Stimulated activated CD8-positive, alpha-beta memory T cell treated with anti-CD3 and anti-CD28 coated beads, Interleukin-12 subunit alpha, Interleukin-12 subunit beta, amount 100 ng/mL, for 24 hours (primary cell): ENCODE data around the gene ZNF618.
"Not testable (repeated sequence)": the region's sequence is repeated elsewhere in the genome, so short reads cannot be mapped to it uniquely, and the experiment has no call there.

Source experiments
- DNase-seq: peaks from one replicate; pipeline ENCODE4 v3.0.0-alpha.2; 2020; ENCODE audit errors: extremely low read depth

ZNF618 gene

DNA sequence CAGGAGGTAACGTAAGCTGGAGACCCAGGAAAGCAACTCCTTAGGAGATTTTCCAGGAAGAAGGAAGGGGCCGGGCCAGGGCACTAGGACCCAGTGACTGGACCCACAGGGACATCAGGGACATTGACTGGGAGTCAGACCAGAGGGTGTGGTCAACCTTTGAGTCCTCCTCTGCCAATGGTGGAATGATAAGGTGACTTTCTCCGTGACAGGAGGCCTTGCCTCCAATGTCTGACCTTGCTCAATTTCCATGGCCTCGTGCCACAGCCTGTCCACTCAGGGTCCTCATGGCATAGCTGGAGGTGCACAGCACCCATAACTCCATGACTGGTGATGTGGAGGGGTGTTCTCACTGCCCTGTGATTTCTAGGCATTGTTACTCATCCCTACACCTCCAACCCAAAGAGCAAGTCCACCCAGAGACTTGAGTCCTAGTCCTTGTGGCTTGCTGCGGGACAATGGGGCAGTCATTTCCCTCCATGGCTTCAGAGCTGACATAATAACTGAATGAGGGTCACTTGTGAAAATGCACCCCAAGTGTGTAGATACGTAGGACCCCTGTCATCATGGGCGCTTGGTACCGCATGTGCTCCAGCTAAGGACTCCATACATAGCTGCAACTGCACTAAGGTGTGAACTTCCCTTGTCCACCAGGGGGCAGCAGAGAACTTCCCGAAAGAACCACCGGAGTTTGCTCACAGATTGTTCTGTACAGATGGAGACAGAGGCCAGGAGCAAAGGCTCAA lies 206.1 kb downstream of the ZNF618 start:
- peak; percentile 45 for DNase-seq

DNA sequence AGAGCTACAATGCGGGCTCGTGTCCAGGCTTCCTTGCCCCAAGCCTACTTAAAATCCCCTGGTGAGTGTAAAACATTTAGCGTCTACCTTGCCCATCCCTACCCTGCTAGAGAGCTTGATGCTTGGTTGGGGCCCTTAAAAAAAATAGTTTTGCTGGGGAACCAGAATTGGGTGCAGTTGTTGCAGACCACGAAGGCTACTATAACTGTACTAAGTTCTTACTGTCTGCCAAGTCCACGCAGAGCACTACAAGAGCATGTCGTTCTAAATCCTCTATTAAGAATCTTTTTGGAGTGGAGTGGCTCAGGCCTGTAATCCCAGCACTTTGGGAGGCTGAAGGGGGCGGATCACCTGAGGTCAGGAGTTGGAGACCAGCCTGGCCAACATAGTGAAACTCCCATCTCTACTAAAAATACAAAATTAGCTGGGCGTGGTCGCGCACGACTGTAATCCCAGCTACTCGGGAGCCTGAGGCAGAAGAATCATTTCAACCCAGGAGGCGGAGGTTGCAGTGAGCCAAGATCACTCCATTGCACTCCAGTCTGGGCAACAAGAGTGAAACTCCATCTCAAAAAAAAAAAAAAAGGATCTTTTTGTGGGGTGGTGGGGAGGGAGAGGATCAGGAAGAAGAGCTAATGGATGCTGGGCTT lies 206.8 kb downstream of the ZNF618 start:
- DNase-seq, result not testable (repeated sequence)

DNA sequence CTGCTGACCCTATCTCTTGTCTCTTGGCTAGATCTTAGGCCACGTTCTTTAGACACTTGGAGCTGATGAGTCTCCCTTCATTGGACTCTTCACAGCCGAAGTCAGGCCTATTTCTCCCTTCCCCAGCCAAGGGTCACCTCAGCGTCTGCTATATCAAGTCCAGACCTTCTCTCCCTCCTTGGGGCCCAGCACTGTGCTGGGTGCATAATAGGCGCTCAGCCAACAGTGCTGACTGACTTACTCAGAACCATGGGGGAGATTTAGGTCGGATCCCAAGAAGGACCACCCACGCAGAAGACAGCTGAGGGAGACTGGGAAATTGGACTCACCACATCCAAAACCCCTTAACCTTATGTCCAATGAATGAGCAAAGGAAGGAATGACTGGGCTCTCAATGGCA lies 207.6 kb downstream of the ZNF618 start:
- DNase-seq, result no peak

DNA sequence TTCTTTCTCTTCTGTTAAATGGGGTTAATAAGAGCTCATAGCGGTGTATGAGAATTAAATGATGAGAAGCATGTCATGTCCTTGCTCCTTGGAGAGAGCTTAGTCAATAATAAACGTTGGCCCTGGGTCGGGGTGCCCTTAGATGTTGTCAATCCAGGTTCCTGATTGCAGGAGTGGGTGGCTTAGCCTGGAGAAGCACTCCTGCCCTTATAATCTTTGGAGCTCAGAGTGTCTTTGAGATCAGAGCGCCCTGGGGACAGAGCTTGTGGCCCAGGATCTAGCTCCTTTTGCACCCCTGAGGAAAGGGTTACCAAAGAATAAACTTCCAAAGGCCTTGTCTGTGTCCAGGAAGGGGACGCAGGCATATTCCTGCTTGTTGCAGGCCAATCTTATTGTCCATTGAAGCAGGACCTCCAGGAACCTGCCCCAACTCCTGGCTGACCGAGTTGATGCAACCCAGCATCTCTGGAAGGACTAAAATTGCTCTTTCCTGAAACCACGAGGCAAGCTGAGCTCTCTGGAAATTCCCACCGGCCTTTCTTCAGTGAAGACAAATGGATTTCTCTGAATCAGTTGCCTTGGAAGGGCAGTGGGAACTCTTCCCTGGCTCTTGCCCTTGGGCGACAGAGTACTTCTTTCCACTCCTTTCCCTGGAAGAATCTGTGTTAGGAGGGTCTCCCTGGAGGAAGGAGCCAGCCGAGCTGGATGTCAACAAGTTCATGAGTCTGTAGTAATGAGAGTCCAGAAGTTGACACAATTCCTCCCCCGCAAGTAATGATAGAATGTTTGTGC lies 208.4 kb downstream of the ZNF618 start:
- no peak for DNase-seq

DNA sequence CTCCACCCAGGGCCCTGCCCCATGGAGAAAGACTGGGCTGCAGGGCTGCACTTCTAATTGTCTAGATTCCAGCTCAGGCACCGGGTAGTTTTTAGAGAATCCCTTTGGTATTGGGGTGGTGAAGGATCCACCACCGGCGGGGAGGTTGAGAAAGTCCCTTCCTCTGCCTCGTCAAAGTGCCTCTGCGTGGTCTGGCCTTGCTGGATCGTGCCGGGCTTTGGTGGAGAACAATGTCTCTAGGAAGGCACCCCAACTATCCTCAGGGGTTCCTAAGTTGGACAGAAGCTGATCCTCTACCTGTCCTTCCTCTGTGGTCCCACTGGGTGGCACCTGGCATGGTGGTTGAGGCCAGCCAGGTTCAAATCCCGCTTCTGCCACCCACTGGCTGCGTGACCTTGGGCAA lies 209.3 kb downstream of the ZNF618 start:
- DNase-seq, result no peak

DNA sequence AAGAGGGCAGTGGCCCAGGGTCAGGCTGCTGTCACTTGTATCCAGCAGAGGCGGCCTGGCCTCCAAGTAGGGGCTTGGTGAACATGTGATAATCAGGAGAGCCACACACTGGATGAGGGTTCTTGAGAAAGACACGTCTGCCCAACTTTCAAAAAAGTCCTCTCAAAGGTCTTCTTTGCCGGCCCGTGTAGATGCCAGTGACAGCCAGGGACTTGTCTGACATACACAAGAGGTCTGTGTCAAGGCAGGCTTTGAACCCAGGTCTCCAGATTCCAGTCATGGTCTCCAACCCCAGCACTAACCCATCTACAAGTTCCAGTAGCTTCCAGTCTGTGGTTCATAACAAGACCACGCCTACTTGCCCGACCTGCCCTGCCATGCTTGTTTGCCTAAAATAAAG lies 209.9 kb downstream of the ZNF618 start:
- DNase-seq, result no peak

DNA sequence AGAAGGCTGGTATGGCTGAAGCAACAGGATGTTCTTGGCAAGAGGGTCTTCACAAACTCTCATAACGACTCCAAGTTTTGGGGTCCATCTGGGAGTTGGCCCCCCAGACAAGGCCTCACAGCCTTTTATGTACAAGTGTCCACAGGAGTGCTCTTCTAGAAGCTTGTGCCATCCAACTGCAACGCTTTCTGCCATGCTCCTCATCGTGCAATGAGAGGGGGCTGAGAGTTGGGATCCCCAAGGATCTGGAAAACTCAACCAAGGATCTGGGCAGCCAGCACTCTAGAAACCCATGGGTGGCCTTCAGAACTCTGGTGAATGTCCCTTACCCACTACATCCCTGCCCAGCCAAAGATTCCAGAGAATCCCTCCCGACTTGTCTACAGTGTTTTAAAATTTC lies 210.5 kb downstream of the ZNF618 start:
- DNase-seq, result no peak

DNA sequence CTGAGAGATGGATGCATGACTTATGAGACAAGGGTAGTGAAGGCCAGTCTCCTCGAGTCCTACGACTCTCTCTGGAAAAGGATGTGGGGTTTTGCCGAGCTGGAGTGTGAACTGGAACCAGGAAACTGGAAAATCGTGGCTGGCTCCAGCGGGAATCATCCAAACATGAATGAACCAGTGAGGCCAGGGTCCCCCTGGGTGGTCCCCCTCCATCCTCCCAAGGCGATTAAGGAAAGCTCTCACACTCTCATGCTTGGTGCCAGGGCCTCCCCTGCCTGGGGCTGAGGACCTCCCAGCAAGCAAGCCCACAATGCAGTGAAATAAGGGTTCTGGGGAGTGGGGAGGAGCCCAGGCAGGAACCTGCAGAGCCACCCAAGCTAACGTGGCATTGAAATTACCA lies 211.6 kb downstream of the ZNF618 start:
- DNase-seq, result no peak

DNA sequence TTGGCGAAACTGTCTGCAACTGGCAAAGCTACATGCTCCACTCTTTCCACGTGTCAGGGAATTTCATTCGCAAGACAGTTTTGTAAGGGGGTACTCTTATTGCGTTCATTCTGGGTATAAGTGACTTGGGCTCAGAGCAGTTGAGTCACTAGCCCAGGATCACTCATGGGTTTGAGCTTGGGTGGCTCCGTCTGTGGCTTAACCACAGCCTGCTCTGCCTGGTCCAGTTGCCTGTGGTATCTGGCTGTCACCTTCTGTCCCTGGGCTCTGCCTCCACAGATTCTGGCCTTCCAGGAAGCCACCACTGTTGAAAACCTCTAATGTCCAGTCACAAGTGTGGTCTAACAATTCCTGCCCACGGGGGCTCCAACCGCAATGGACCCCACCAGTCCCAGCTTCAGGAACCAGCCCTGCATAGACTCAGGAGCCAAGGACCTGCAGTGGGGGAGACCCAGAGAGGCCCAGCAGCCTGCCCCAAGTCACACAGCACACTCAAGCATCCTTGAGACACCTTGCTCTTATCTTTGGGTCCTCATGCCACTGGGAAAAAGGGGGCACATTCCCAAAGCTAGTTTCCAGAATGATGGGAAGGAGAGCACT lies 212.6 kb downstream of the ZNF618 start:
- DNase-seq, result no peak

DNA sequence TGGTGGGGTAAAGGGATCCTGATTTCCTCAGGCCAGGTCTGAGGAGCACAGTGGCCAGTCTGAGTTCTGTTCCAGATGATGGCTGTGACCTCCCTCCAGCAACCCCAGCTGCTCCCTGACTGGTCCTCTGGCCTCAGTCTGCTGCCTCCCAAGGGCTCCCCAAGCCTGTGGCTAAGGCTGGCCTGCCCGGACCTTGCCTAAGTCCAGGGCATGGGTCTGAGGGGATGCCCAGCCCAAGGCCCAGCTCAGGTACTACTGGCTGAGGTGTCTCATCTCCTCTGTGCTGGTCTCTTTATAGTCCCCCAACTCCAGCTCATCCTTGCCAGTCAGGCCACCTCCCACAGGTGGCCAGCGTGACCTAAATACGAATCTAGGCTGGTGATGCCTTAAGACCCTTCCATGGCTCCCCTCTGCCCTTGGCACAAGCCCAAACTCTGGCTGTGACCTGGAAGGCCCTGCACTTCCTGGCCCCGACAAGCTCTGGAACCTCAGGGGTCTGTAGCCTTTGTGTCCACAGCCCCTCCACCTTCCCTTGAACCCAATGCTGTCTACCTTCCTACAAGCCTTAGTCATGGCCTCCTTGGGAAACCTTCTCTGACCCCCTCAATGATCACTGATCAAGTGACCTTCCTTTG lies 213.2 kb downstream of the ZNF618 start:
- DNase-seq, result no peak

DNA sequence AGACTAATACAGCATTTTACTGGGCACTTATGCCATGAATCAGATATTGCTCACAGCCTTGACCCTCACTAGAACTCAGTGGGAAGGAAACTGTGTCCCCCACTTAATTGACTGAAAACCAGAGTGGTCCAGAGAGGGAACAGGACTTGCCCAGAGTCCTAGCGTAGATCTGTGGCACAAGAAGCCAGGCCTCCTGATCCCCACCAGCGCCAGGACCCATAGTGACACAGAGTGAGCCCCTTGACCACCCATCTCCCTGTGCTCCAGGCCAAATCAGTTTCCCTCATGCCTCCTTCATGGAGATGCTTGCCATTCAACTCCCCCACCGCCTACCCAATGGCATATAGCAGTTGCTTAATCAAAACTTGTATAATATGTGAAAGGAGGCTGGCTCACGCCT lies 214.7 kb downstream of the ZNF618 start:
- no peak for DNase-seq

DNA sequence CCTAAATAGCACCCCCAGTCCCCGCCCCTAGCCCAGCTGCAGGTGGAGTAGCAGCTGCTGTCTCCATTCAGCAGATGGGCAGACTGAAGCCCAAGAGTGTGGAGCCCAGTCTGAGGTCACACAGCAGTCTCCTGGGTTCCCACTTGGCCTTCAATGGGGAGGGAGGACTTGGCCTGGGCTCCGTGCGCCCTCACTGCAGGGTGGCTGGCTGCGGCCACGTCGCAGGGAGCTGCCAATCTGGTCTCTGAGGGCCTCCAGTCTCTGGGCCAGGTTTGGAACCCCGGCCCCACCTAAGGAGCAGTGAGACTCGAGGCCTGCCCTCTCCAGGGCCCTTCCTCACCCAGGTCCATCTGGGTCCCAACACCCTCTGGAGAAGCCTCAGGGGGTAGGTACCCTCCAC lies 215.6 kb downstream of the ZNF618 start:
- DNase-seq, result no peak

DNA sequence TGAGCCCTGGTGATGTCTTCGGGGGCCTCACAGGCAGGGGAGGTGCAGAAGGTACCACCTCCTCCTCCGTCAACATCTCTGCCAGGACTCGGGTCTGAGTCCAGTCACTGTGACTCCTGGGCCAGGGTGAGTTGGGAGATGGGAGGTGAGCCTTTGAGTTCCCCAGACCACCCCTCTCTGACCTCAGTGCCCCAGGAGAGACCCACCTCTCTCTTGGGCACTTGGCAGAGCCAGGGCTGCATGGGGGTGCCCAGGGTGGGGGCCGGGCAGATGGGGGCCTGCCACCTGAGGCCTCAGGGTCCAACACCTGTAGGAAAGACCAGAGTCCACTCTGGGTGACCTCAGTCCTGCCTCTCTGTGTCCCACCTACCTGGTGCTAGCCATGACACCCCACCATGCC lies 216.2 kb downstream of the ZNF618 start:
- DNase-seq, result no peak

DNA sequence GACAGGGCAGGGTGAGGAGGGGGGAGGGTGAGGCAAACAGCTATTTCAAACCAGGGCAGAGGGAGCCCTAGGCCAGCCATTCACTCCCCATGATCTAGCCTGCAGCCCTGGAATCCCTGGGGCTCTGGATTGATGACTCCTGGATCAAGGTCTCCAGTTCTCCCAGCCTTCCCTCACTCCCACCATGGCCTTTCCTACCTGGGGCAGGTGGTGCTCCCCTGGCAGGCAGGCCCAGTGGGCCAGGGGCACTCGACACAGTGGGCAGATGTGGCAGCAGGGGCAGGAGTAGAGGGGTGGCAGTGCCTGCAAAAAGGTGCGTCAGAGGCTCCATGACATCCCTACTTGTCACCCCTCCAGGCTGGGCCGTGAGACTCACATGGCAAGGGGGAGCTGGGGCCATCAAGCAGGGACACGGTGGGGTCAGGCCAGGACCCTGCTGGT lies 216.9 kb downstream of the ZNF618 start:
- no peak for DNase-seq

DNA sequence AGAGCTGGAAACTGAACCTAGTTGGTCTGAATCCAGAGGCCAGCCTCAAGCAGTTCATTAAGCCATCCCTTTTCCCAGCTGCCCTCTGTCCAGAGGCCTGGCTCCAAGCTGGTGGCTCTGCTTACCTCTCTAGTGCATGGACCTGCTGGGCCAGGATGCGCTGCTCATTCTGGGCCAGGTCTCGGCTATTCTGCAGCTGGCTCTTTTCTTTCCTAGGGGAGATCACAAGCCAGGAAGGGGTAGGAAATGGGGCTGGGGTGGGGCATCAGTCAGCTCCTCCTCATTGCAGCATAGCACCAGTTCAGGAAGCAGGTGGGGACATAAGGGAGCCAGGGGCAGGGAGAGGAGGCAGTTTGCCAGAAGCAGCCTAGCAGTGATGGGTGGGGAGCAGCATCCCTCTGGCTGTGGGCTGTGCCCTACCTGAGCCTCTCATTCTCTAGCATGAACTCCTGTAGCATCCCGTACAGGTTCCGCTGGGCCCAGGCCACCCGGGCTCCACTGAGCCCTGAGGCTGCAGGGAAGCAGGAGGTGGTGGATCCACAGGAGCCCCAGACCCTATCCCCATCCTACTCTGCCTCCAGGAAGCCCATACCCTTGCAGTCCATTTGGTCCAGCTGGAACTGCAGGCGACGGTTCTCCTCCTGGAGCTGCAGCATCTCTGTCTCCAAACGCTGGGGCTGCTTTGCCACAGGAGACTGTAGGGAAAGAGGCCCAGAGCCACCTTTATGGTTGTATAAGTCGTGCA lies 217.8 kb downstream of the ZNF618 start:
- DNase-seq, result no peak

DNA sequence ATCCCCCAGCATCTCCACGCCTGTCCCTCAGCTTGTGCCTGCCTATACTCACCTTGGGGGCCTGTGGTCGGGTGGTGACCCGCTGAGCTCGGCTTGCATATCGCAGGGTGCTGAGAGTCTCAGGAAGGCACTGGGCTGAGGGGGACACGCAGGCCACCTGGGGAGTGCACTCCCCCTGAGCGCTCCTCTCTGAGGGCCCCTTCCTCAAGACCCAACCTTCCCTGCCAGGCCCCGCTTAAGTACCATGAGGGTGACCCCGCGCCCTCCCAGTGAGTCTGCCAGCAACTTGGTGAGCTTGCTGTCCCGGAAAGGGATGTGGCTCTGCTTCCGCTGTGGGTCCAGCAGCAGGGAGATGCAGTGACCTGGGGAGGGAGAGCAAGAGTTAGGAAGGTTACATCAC lies 218.9 kb downstream of the ZNF618 start:
- DNase-seq, result no peak

DNA sequence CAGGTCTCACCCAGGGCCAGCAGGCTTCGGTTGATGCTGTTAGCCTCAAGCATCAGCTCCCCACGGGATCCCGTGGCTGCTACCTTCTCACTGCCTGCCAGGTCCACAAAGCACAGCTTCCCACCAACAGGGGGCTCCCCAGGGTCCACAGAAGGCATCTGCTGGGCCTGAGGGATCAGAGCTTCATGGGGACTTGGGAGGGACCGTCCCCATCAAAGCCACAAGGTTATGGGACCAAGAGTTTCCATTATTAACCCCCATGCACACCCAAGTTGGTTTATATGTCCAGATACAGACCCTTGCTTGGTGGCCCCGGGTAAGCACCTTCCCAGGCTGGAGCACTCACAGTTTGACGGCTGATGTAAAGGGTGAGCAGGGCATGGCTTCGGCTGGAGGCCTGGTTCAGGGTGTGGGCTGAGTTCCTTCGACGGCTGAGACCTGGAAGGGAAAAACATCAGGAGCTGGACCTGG lies 220.0 kb downstream of the ZNF618 start:
- DNase-seq, result no peak

DNA sequence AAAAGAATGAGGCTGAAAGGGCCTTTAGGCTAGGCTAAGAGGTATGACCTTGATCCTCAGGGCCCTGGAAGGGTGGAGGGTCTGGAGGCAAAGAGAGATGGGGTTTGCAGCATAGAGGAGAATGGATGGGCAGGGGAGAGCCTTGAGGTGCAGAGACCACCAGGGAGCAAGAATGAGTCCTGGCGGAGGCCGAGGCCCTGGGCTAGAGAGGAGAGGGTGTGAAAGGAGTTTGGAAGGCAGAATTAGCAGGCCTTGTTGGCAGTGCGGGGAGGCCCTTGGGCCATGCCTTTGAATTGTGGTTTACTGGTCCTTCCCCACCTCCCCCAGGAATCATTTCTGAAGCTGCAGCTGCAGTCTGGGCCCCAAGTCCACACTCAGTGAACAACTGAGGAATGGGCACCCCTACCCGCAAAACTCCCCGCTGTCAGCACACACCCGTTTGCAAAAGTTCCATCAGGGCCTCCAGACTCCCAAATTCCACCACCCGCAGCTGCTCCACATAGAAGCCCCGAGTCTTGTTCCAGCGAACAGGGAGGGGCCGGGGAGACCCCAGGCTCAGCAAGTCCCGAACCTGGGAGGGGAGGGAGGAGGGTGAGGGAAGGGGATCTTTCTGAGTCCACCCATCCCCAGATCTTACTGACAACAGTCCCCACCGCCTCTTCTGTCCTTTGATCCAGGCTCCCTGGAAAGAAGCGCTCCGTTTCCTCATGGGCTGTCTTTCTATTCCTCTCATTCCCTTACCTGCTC lies 220.9 kb downstream of the ZNF618 start:
- no peak for DNase-seq

DNA sequence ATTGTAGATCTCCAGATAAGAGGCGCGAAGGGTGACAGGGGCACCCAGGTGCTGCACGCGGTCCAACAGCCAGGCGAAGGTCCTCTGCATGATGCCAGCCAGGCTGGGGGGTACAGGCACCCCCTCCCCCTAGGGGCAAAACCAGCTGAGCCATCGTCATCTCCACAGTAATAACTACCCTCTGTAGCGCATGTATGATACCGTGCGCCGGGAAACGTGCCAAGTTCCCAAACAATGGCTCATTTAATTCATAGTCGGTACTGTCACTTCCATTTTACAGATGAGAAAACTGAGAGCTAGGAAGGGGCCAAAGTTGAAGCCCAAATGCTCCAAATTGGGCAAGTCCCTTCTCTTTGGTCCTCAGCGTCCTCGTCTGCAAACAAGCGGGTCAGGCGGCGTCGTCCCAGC lies 221.5 kb downstream of the ZNF618 start:
- DNase-seq, result no peak
